ENCODE results near the gene PLPP4.

DNA sequence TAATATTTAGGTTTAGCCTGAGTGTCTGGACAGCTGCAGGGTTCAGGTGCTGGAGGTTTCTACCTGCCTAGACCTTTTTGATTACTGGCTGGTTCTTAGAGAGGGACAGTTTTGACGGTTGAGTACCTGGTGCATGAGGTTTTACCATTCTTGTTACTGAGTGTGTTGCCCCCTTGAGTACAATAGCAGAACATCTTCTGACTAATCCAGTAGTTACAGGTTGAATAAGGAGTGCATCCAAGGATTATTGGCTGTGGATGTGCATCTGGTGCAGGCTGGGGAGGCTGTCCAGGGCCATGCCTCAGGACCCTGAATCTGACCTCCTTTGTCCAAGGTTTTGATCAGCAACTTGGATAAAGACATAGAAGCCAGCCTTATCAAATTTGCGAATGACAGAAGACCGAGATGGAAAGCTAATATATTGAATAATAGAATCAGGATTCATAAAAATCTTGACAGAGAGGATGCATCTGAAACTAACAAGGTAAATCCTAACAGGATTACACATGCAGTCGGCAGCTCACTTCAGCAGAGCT, 23.1 kb downstream of the PLPP4 start:
- no peak for TF ChIP-seq POLR2A (IDR thresholded peaks at IDR 0.05)
- no peak for TF ChIP-seq CTCF (IDR thresholded peaks at IDR 0.05)
- no peak for TF ChIP-seq POLR2AphosphoS5 (IDR thresholded peaks at IDR 0.05)
- TF ChIP-seq EP300 (IDR thresholded peaks at IDR 0.05): no peak

Data from suprapubic skin (tissue), 4 donors.